Measurements from ENCODE around the gene P2RY6. TPM values are rescaled to one million over a fixed set of nuclear protein-coding genes. Genes with fewer than 3 reads are reported as not detected.

The P2RY6 gene
- total RNA-seq, 2 donors from 2014 or later = not detected

DNA sequence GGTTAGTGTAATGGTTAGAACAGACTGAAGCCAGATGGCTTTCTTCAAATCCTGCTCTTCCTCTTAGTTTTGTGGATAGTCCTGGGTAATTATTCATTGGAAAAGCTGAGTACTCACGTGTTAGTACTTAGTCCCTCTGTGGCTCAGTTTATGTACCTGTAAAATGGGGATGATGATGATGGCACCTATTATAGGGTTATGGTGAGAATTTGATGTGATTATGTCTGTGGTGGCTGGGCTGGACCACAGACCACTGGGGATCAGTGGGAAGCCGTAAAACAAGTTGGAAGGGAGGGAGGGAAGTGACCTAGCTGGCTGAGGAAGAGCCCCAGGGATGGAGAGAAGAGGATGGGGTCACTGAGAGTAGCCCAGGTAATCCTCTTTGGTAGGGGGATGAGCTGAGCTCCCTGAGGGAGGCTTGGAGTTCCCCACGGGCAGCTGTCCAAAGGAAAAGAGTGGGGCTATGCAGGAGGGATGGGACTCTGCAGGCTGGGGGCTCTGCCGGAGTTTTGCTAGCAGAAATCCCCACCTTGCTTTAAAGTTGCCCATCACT, 55.8 kb downstream of the P2RY6 start:
- no peak overlapping the region for H3K27ac Mint-ChIP-seq
- H3K4me3 Mint-ChIP-seq = no peak overlapping the region
- no peaks in the 10 kb centered on the region for H3K4me1 Mint-ChIP-seq
- no peaks in the 10 kb centered on the region for H3K9me3 Mint-ChIP-seq
- H3K27me3 Mint-ChIP-seq = no peaks in the 10 kb centered on the region
- H3K36me3 Mint-ChIP-seq (ENCODE audit: low read depth) = no peaks in the 10 kb centered on the region
- ATAC-seq (replicated peaks) = no peak

DNA sequence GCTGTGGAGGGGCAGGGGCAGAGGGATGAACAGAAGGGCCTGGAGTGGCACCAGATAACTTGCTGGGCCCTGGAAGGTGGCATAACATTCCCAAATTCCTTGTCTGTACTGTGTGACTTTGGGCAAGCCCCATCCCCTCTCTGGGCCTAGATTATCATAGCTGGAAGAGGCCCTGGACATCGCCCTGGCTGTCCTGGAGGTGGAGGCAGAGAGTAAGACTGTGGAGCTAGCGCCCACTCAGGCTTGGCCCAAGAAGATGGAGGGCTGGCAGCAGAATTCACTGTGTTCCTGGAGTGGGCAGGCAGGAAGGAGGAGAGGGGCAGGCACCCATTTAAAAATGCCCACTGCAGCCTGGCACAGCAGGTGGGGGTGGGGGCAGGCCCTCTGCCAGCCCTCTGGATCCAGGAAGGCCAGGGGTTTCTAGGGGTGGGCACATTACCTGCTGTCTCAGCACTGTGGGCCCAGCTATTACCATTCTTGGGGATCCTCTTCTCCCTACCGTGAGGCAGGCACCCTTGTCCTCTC, 58.5 kb downstream of the P2RY6 start:
- H3K4me3 Mint-ChIP-seq = no peak overlapping the region
- no peaks in the 10 kb centered on the region for H3K36me3 Mint-ChIP-seq (ENCODE audit: low read depth)
- H3K27ac Mint-ChIP-seq = no peak overlapping the region
- H3K4me1 Mint-ChIP-seq = no peaks in the 10 kb centered on the region
- H3K27me3 Mint-ChIP-seq = no peaks in the 10 kb centered on the region
- H3K9me3 Mint-ChIP-seq = no peaks in the 10 kb centered on the region
- ATAC-seq (replicated peaks) = no peak

GRCh38 chr11:73331138-73331916, 59.2 kb downstream of the P2RY6 start:
- Mint-ChIP-seq H3K9me3 (no peaks in the 10 kb centered on the region), H3K27ac (no peak overlapping the region), H3K27me3 (no peaks in the 10 kb centered on the region), H3K4me1 (no peaks in the 10 kb centered on the region), H3K36me3 (ENCODE audit: low read depth) (no peaks in the 10 kb centered on the region), H3K4me3 (no peak overlapping the region)
- ATAC-seq (replicated peaks) = no peak

GRCh38 chr11:73333173-73333572, 61.0 kb downstream of the P2RY6 start:
- no peak for ATAC-seq (replicated peaks)
- no peaks in the 10 kb centered on the region for H3K27me3 Mint-ChIP-seq
- no peak overlapping the region for H3K4me3 Mint-ChIP-seq
- H3K9me3 Mint-ChIP-seq = no peaks in the 10 kb centered on the region
- H3K27ac Mint-ChIP-seq = no peak overlapping the region
- H3K4me1 Mint-ChIP-seq = no peaks in the 10 kb centered on the region
- H3K36me3 Mint-ChIP-seq (ENCODE audit: low read depth) = no peaks in the 10 kb centered on the region

GRCh38 chr11:73333640-73334383, 61.7 kb downstream of the P2RY6 start:
- Mint-ChIP-seq H3K36me3 (ENCODE audit: low read depth) (no peaks in the 10 kb centered on the region), H3K9me3 (no peaks in the 10 kb centered on the region), H3K4me3 (no peak overlapping the region), H3K27ac (no peak overlapping the region), H3K4me1 (no peaks in the 10 kb centered on the region), H3K27me3 (no peaks in the 10 kb centered on the region)
- no peak for ATAC-seq (replicated peaks)

- no peaks in the 10 kb centered on the region for H3K4me1 Mint-ChIP-seq
- H3K27me3 Mint-ChIP-seq = no peaks in the 10 kb centered on the region
- H3K9me3 Mint-ChIP-seq = no peaks in the 10 kb centered on the region
- no peak overlapping the region for H3K27ac Mint-ChIP-seq
- no peak for ATAC-seq (replicated peaks)
- no peak overlapping the region for H3K4me3 Mint-ChIP-seq
- H3K36me3 Mint-ChIP-seq (ENCODE audit: low read depth) = no peaks in the 10 kb centered on the region
Measured at GRCh38 chr11:73334384-73335203, 62.5 kb downstream of the P2RY6 start.

- Mint-ChIP-seq H3K9me3 (no peaks in the 10 kb centered on the region), H3K36me3 (ENCODE audit: low read depth) (no peaks in the 10 kb centered on the region), H3K4me3 (no peak overlapping the region), H3K27ac (no peak overlapping the region), H3K27me3 (no peaks in the 10 kb centered on the region), H3K4me1 (no peaks in the 10 kb centered on the region)
- peak; percentile 70 for ATAC-seq (replicated peaks)
Measured at GRCh38 chr11:73335204-73335923, 63.2 kb downstream of the P2RY6 start.

GRCh38 chr11:73337846-73338245, 65.7 kb downstream of the P2RY6 start:
- no peaks in the 10 kb centered on the region for H3K4me1 Mint-ChIP-seq
- H3K4me3 Mint-ChIP-seq = no peak overlapping the region
- no peak overlapping the region for H3K27ac Mint-ChIP-seq
- H3K27me3 Mint-ChIP-seq = no peaks in the 10 kb centered on the region
- H3K9me3 Mint-ChIP-seq = no peaks in the 10 kb centered on the region
- H3K36me3 Mint-ChIP-seq (ENCODE audit: low read depth) = no peaks in the 10 kb centered on the region
- no peak for ATAC-seq (replicated peaks)

DNA sequence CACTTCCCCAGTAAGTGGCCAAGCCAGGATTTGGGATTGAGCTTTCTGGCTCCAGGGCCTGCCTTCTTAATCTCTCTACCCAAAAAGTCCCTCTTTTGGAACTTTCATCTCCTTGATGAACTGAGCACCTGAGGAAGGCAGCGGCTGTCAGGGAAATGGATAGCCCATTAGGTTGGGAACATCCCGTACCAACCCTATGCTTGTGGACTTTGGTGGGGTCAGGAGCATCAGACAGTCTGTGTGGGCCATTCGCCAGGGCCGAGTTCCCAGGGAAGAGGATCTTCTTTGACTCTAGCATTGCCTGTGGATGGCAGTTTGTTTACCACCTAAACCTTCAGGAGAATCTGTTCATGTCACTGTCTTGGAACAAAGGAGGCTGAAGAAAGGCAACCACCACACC, 66.1 kb downstream of the P2RY6 start:
- Mint-ChIP-seq H3K27ac (no peak overlapping the region), H3K4me3 (no peak overlapping the region), H3K9me3 (no peaks in the 10 kb centered on the region), H3K36me3 (ENCODE audit: low read depth) (no peaks in the 10 kb centered on the region), H3K27me3 (no peaks in the 10 kb centered on the region), H3K4me1 (no peaks in the 10 kb centered on the region)
- ATAC-seq (replicated peaks) = no peak

GRCh38 chr11:73340164-73340563, 68.0 kb downstream of the P2RY6 start:
- Mint-ChIP-seq H3K4me3 (no peak overlapping the region), H3K4me1 (no peaks in the 10 kb centered on the region), H3K9me3 (no peaks in the 10 kb centered on the region), H3K36me3 (ENCODE audit: low read depth) (no peaks in the 10 kb centered on the region), H3K27me3 (no peaks in the 10 kb centered on the region), H3K27ac (no peak overlapping the region)
- no peak for ATAC-seq (replicated peaks)

- Mint-ChIP-seq H3K36me3 (ENCODE audit: low read depth) (no peaks in the 10 kb centered on the region), H3K9me3 (no peaks in the 10 kb centered on the region)
- ATAC-seq (replicated peaks) = no peak
Measured at GRCh38 chr11:73342633-73343032, 70.5 kb downstream of the P2RY6 start.

GRCh38 chr11:73343076-73343873, 71.1 kb downstream of the P2RY6 start:
- Mint-ChIP-seq H3K9me3 (no peaks in the 10 kb centered on the region), H3K36me3 (ENCODE audit: low read depth) (no peaks in the 10 kb centered on the region), H3K4me3 (no peak overlapping the region), H3K4me1 (no peaks in the 10 kb centered on the region), H3K27me3 (peaks cover 5% of the 10 kb centered on the region), H3K27ac (no peak overlapping the region)
- no peak for ATAC-seq (replicated peaks)

More at GRCh38 chr11:73342633-73343032, 70.5 kb downstream of the P2RY6 start:
- Mint-ChIP-seq H3K4me1 (no peaks in the 10 kb centered on the region), H3K27ac (no peak overlapping the region), H3K27me3 (peaks cover 5% of the 10 kb centered on the region), H3K4me3 (no peak overlapping the region)

GRCh38 chr11:73344191-73344607, 72.1 kb downstream of the P2RY6 start:
- no peak overlapping the region for H3K4me3 Mint-ChIP-seq
- H3K4me1 Mint-ChIP-seq = no peaks in the 10 kb centered on the region
- peaks cover 5% of the 10 kb centered on the region for H3K27me3 Mint-ChIP-seq
- ATAC-seq (replicated peaks) = no peak
- H3K27ac Mint-ChIP-seq = no peak overlapping the region
- no peaks in the 10 kb centered on the region for H3K36me3 Mint-ChIP-seq (ENCODE audit: low read depth)
- no peaks in the 10 kb centered on the region for H3K9me3 Mint-ChIP-seq
